ENCODE measurements around the gene CRELD1. TPM values are rescaled to one million over a fixed set of nuclear protein-coding genes. Genes with fewer than 3 reads are reported as not detected.
A peak's percentile ranks its signal among the peaks of the same experiment; 100 is the strongest.

CRELD1 gene
- polyA plus RNA-seq, 3 donors, result 16.1 to 23.4 (median 19.2) TPM

DNA sequence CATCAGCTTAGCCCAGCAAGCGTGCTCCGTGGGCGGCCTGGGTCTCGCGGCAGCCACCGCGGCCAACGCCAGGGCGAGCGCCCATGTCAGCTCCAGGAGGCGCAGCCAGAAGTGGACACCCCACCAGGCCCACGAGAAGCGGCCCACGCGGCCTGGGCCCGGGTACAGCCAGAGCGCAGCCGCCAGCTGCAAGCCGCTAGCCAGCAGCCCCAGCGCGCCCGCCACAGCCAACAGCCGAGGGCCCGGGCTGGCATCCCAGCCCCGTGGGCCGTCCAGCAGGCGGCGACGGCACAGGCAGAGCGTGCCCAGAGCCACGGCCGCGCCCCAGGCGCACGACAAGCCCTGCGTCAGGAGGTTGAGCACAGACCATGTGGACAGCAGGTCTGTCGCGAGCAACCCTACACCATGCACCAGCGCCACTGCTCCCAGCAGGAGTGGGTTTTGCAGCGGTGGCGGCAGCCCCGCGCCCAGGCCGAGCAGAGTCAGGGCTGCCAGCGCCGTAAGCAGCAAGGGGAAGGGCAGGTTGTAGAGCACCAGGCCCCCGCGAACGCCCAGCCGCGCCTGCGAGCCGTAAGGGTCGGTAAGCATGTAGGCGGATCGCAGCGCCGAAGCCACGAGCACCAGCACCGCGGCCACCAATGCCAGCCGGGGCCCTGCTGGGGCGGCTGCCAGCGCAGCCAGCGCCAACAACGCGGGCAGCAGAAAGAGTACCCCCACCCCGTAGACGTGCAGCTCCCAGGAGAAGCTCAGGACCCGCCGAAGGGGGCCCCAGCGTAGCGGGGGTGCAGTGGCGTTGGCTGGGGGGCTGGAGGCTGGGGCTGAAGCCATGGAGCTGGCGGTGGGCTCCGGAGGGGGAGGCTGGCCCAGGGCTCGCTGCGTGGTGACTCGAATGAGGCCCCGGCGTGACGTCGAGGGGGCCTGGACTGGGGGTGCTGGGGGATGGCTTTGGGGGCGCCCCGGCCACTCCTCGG, 13.7 kb downstream of the CRELD1 start:
- no peak overlapping the region for H3K27ac ChIP-seq (ENCODE audit: low read depth in 1 of 2, low read length in 2 of 2)
- intact Hi-C loops (cut with micrococcal nuclease), result no loop called here
- Mint-ChIP-seq H3K4me1 (peaks cover 18% of the 10 kb centered on the region), H3K27me3 (ENCODE audit: low read depth in 3 of 3) (peaks cover 8 to 22% (median 12%) of the 10 kb centered on the region in 3 donors), H3K36me3 (peaks cover 8 to 13% of the 10 kb centered on the region in 2 donors), H3K9me3 (peaks cover 0 to 3% (median 0%) of the 10 kb centered on the region in 7 donors), H3K27ac (no peak overlapping the region), H3K4me3 (no peak overlapping the region)
- H3K36me3 ChIP-seq (replicated peaks in 1 of 2; ENCODE audit: control insufficient read depth in 1 of 2, insufficient read depth in 2 of 2, low read length in 2 of 2), result peaks cover 2 to 16% of the 10 kb centered on the region in 2 donors
- peaks cover 2 to 8% of the 10 kb centered on the region in 2 donors for H3K27me3 ChIP-seq (ENCODE audit: control insufficient read depth in 2 of 2, insufficient read depth in 2 of 2, low read length in 2 of 2)
- H3K4me3 ChIP-seq (replicated peaks in 1 of 3; ENCODE audit: low read depth in 2 of 3, low read length in 3 of 3), result no peak overlapping the region
- no peaks in the 10 kb centered on the region for H4K20me1 ChIP-seq (ENCODE audit: insufficient read depth, low read length)
- whole genome bisulfite sequencing (ENCODE audit: insufficient coverage), result 97% methylated on average over 76 of the region's 86 CpGs
- peak overlapping the region; percentile 80 for H2AFZ ChIP-seq (ENCODE audit: insufficient read depth, low read depth, low read length, poor library complexity, severe bottlenecking)
- no peak overlapping the region for H3K9ac ChIP-seq (ENCODE audit: insufficient read depth, low read length, poor library complexity, severe bottlenecking)
- no peak for DNase-seq
- H3K4me1 ChIP-seq (ENCODE audit: control insufficient read depth in 1 of 2, insufficient read depth in 2 of 2, low read length in 2 of 2), result peaks cover 16% of the 10 kb centered on the region in 2 donors
- H3K4me2 ChIP-seq (replicated peaks; ENCODE audit: extremely low read depth, low read length, poor library complexity, severe bottlenecking), result no peak overlapping the region
- no peaks in the 10 kb centered on the region for H3K9me3 ChIP-seq (replicated peaks in 1 of 2; ENCODE audit: control insufficient read depth in 1 of 2, insufficient read depth in 1 of 2, low read length in 2 of 2)
- TF ChIP-seq CTCF (IDR thresholded peaks at IDR 0.05), result no peak
- H3K79me2 ChIP-seq (ENCODE audit: insufficient read depth, low read length), result no peaks in the 10 kb centered on the region

DNA sequence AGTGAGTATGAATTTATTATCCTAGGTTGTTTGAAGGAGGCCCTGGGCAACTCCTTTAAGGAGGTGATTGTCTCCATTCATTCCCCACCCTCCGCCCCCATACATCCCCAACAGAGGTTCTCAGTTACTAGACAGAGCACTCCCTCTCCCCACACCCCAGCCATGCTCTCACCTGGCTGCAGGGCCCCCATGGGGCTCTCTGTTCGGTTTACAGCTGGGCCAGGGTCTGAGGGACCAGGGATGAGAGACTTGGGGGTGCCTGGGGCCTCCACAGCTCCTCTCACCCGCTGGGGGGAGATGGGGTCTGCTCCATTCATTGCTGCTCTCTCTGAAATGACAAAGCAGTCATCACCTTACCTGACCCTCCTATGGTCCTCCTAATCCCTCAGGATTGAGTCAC, 15.0 kb downstream of the CRELD1 start:
- H3K4me3 Mint-ChIP-seq, result no peak overlapping the region
- DNase-seq, result no peak
- Histone ChIP-seq H3K4me3 (replicated peaks in 1 of 3; ENCODE audit: low read depth in 2 of 3, low read length in 3 of 3) (no peak overlapping the region), H4K20me1 (ENCODE audit: insufficient read depth, low read length) (no peaks in the 10 kb centered on the region), H3K27me3 (ENCODE audit: control insufficient read depth in 2 of 2, insufficient read depth in 2 of 2, low read length in 2 of 2) (peaks cover 2 to 8% of the 10 kb centered on the region in 2 donors), H3K9me3 (replicated peaks in 1 of 2; ENCODE audit: control insufficient read depth in 1 of 2, insufficient read depth in 1 of 2, low read length in 2 of 2) (no peaks in the 10 kb centered on the region), H3K27ac (ENCODE audit: low read depth in 1 of 2, low read length in 2 of 2) (no peak overlapping the region), H2AFZ (ENCODE audit: insufficient read depth, low read depth, low read length, poor library complexity, severe bottlenecking) (no peak overlapping the region), H3K4me1 (ENCODE audit: control insufficient read depth in 1 of 2, insufficient read depth in 2 of 2, low read length in 2 of 2) (peaks cover 18% of the 10 kb centered on the region in 2 donors), H3K79me2 (ENCODE audit: insufficient read depth, low read length) (no peaks in the 10 kb centered on the region), H3K9ac (ENCODE audit: insufficient read depth, low read length, poor library complexity, severe bottlenecking) (no peak overlapping the region), H3K36me3 (replicated peaks in 1 of 2; ENCODE audit: control insufficient read depth in 1 of 2, insufficient read depth in 2 of 2, low read length in 2 of 2) (peaks cover under 1 to 10% of the 10 kb centered on the region in 2 donors), H3K4me2 (replicated peaks; ENCODE audit: extremely low read depth, low read length, poor library complexity, severe bottlenecking) (no peak overlapping the region)
- WGBS (ENCODE audit: insufficient coverage), result 100% methylated on average over 1 of the region's 3 CpGs
- H3K27ac Mint-ChIP-seq, result no peak overlapping the region
- peaks cover 0 to 5% of the 10 kb centered on the region in 2 donors for H3K36me3 Mint-ChIP-seq
- no peak for TF ChIP-seq CTCF (IDR thresholded peaks at IDR 0.05)
- peaks cover 0 to 3% (median 0%) of the 10 kb centered on the region in 7 donors for H3K9me3 Mint-ChIP-seq
- intact Hi-C loops (cut with micrococcal nuclease), result no loop called here
- H3K4me1 Mint-ChIP-seq, result peaks cover 19% of the 10 kb centered on the region
- peaks cover 13 to 29% (median 14%) of the 10 kb centered on the region in 3 donors for H3K27me3 Mint-ChIP-seq (ENCODE audit: low read depth in 3 of 3)
